AG09309 (cell line): Measurements from ENCODE around the gene IGF2BP1.
"Not testable (repeated sequence)": the region's sequence is repeated elsewhere in the genome, so short reads cannot be mapped to it uniquely, and the experiment has no call there.

Source experiments
- DNase-seq: peaks from one replicate; pipeline ENCODE4 v3.0.0-alpha.2; 2010; ENCODE audit warnings: low read depth
- H3K4me3 ChIP-seq: 2 replicates; pipeline ENCODE4 v1.5.1; 2011; ENCODE audit warnings: mild to moderate bottlenecking, low read depth, low read length, moderate library complexity; ENCODE audit not compliant: control insufficient read depth
- TF ChIP-seq, protein P1 (sequence below): IDR thresholded peaks from 2 replicates; pipeline ENCODE4 v1.5.1; 2011; ENCODE audit warnings: mild to moderate bottlenecking, low read depth, low read length, inconsistent platforms; ENCODE audit not compliant: insufficient read depth, control insufficient read depth; ENCODE audit errors: missing control alignments

Gene IGF2BP1

GRCh38 chr17:49093131-49093530 lies 95.9 kb downstream of the IGF2BP1 start:
- TF ChIP-seq, protein P1, sequence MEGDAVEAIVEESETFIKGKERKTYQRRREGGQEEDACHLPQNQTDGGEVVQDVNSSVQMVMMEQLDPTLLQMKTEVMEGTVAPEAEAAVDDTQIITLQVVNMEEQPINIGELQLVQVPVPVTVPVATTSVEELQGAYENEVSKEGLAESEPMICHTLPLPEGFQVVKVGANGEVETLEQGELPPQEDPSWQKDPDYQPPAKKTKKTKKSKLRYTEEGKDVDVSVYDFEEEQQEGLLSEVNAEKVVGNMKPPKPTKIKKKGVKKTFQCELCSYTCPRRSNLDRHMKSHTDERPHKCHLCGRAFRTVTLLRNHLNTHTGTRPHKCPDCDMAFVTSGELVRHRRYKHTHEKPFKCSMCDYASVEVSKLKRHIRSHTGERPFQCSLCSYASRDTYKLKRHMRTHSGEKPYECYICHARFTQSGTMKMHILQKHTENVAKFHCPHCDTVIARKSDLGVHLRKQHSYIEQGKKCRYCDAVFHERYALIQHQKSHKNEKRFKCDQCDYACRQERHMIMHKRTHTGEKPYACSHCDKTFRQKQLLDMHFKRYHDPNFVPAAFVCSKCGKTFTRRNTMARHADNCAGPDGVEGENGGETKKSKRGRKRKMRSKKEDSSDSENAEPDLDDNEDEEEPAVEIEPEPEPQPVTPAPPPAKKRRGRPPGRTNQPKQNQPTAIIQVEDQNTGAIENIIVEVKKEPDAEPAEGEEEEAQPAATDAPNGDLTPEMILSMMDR = no peak
- no peak overlapping the region for H3K4me3 ChIP-seq
- no peak for DNase-seq

DNA sequence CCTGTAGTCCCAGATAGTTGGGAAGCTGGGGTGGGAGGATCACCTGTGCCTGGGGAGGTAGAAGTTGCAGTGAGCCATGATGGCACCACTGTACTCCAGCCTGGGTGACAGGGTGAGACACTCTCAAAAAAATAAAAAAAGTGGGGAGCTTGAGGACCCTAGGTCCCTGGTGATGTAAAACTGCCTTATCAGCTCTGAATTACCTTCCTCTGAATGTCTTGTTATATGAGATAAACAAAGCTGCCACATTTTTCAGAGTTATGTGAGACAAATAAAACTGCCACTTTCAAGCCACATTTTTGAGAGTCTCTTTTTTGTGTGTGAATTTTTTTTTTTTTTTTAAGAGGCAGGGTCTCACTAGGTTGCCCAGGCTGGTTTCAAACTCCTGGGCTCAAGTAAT lies 103.4 kb downstream of the IGF2BP1 start:
- TF ChIP-seq, protein P1 = no peak
- DNase-seq = no peak
- H3K4me3 ChIP-seq = no peak overlapping the region

GRCh38 chr17:49101054-49101534 lies 103.9 kb downstream of the IGF2BP1 start:
- TF ChIP-seq, protein P1 = no peak
- DNase-seq = peak; percentile 51
- no peak overlapping the region for H3K4me3 ChIP-seq

DNA sequence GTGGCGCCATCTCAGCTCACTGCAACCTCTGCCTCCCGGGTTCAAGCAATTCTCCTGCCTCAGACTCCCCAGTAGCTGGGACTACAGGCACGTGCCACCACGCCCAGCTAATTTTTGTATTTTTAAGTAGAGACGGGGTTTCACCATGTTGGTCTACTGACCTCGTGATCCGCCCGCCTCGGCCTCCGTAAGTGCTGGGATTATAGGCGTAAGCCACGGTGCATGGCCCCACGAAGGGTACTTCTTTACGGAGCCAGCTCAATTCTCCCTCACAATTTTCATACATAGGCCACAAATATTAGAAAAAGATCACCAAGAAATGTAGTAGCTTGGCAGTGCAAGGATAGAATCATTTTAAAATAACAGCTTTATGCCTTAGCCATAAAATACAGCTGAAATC lies 106.2 kb downstream of the IGF2BP1 start:
- DNase-seq, H3K4me3 ChIP-seq: not testable (repeated sequence)

GRCh38 chr17:49104511-49105074 lies 107.4 kb downstream of the IGF2BP1 start:
- DNase-seq = no peak
- no peak overlapping the region for H3K4me3 ChIP-seq
- TF ChIP-seq, protein P1 = no peak
